A673 (cell line): ENCODE measurements around the gene RMRP. TPM values are rescaled to one million over a fixed set of nuclear protein-coding genes. Genes with fewer than 3 reads are reported as not detected.
A peak's percentile ranks its signal among the peaks of the same experiment; 100 is the strongest.
"Not testable (repeated sequence)": the region's sequence is repeated elsewhere in the genome, so short reads cannot be mapped to it uniquely, and the experiment has no call there.

ENCODE experiments used
- BruUV-seq: library from RNA; stranded (reverse); fragments of 400-500 nt; replicated peaks from 2 replicates; lab custom pipeline; 2021; lab: Mats Ljungman, UMichigan
- CTCF ChIA-PET: fragments of 300-600 bp; sonication (Branson Sonifier 250); formaldehyde crosslinking; loops from one replicate; lab custom pipeline; 2022; ENCODE audit warnings: antibody characterized with exemption; lab: Charles Lee
- POLR2A ChIA-PET: fragments of 300-600 bp; sonication (Branson Sonifier 250); formaldehyde crosslinking; loops from one replicate; lab custom pipeline; 2022; ENCODE audit warnings: antibody characterized with exemption; ENCODE audit not compliant: low non-redundant PET; lab: Charles Lee
- DNase-seq: peaks from one replicate; pipeline ENCODE4 v3.0.0-alpha.2; 2015; ENCODE audit warnings: low spot score
- H3K27ac ChIP-seq: fragments of 200-600 bp; sonication (generic); 2 replicates; pipeline ENCODE4 v1.5.1; 2016; ENCODE audit warnings: mixed run types, low read depth, mild to moderate bottlenecking, mixed read lengths, antibody characterized with exemption, low read length; ENCODE audit not compliant: poor library complexity, severe bottlenecking
- H3K27me3 ChIP-seq: fragments of 200-600 bp; sonication (generic); replicated peaks from 2 replicates; pipeline ENCODE4 v1.6.1; 2017; ENCODE audit warnings: mixed run types, low read depth, mild to moderate bottlenecking, mixed read lengths, antibody characterized with exemption, low read length; ENCODE audit not compliant: insufficient read depth, poor library complexity
- H3K36me3 ChIP-seq: fragments of 200-600 bp; sonication (generic); 2 replicates; pipeline ENCODE4 v1.6.1; 2016; ENCODE audit warnings: mixed run types, mild to moderate bottlenecking, mixed read lengths, antibody characterized with exemption, low read length; ENCODE audit not compliant: insufficient read depth, poor library complexity, severe bottlenecking
- H3K4me1 ChIP-seq: fragments of 200-600 bp; sonication (generic); 2 replicates; pipeline ENCODE4 v1.6.1; 2017; ENCODE audit warnings: mixed run types, mild to moderate bottlenecking, mixed read lengths, antibody characterized with exemption, low read length; ENCODE audit not compliant: insufficient read depth, poor library complexity, severe bottlenecking
- H3K4me3 ChIP-seq: fragments of 200-600 bp; sonication (generic); 2 replicates; pipeline ENCODE4 v1.5.1; 2016; ENCODE audit warnings: low read depth, mixed run types, mild to moderate bottlenecking, mixed read lengths, low read length; ENCODE audit not compliant: poor library complexity, severe bottlenecking
- H3K9me3 ChIP-seq: fragments of 200-600 bp; sonication (generic); 2 replicates; pipeline ENCODE4 v1.6.1; 2016; ENCODE audit warnings: mixed run types, low read depth, mild to moderate bottlenecking, mixed read lengths, antibody characterized with exemption, low read length; ENCODE audit not compliant: poor library complexity, severe bottlenecking
- CTCF ChIP-seq: fragments of 300-800, 200-600 bp; sonication (generic); conservative IDR thresholded peaks from 2 replicates; pipeline ENCODE4 v1.5.1; 2017; ENCODE audit warnings: low read depth, mild to moderate bottlenecking, antibody characterized with exemption, low read length, moderate library complexity, mixed read lengths
- EZH2 ChIP-seq: fragments of 200-600 bp; sonication (generic); IDR thresholded peaks from 2 replicates; pipeline ENCODE4 v1.6.1; 2017; ENCODE audit warnings: borderline replicate concordance, low read depth, mild to moderate bottlenecking, mixed read lengths, antibody characterized with exemption, low read length; ENCODE audit not compliant: poor library complexity, severe bottlenecking
- intact Hi-C: fragments of 100-400 bp; cut with micrococcal nuclease; formaldehyde crosslinking; loops from one replicate; pipeline ENCODE4 v1.10.0; 2022; ENCODE audit not compliant: unreplicated experiment
- total RNA-seq: library from RNA; stranded (reverse); gene quantifications from 2 replicates; pipeline ENCODE4 v1.2.3, GENCODE V29; 2021

Gene RMRP
- total RNA-seq, 1 experiment from 2014 or later, result 13,531 TPM

- no peak for DNase-seq
- BruUV-seq, result no TSS peak
- intact Hi-C loops, result no loop called here
- Histone ChIP-seq H3K4me3 (no peak overlapping the region), H3K27ac (no peak overlapping the region), H3K27me3 (peaks cover 25% of the 10 kb centered on the region), H3K4me1 (no peaks in the 10 kb centered on the region), H3K36me3 (peaks cover 11% of the 10 kb centered on the region), H3K9me3 (no peaks in the 10 kb centered on the region)
- CTCF ChIA-PET, result no interaction called here
- TF ChIP-seq CTCF, result no peak
- POLR2A ChIA-PET, result interaction anchor here (0.6 kb wide), 1 partner anchor 81 kb away, joined by 18 read pairs; no protein-coding TSS in a partner anchor
These were observed 45.0 kb downstream of the RMRP start for GRCh38 chr9:35612843-35613242.

- H3K27me3 ChIP-seq, result peaks cover 18% of the 10 kb centered on the region
- H3K9me3 ChIP-seq, H3K4me1 ChIP-seq, DNase-seq, intact Hi-C loops, H3K27ac ChIP-seq, CTCF ChIA-PET, BruUV-seq, H3K4me3 ChIP-seq, POLR2A ChIA-PET: not testable (repeated sequence)
- peaks cover 11% of the 10 kb centered on the region for H3K36me3 ChIP-seq
These were observed 45.8 kb downstream of the RMRP start for GRCh38 chr9:35612066-35612465.

- no peak overlapping the region for H3K27ac ChIP-seq
- no peak overlapping the region for H3K4me3 ChIP-seq
- peaks cover 10% of the 10 kb centered on the region for H3K27me3 ChIP-seq
- H3K9me3 ChIP-seq, result no peaks in the 10 kb centered on the region
- TF ChIP-seq CTCF, result peak; percentile 81
- no peak for TF ChIP-seq EZH2
- POLR2A ChIA-PET, result no interaction called here
- CTCF ChIA-PET, result interaction anchor here (0.6 to 1.0 kb wide), 4 partner anchors 35 to 142 kb away, joined by 3 to 4 read pairs (median 3); partner anchors contain the start of gene CREB3
- peak; percentile 60 for DNase-seq
- intact Hi-C loops, result no loop called here
- peaks cover 11% of the 10 kb centered on the region for H3K36me3 ChIP-seq
- no peaks in the 10 kb centered on the region for H3K4me1 ChIP-seq
- no TSS peak for BruUV-seq
These were observed 46.5 kb downstream of the RMRP start for GRCh38 chr9:35611230-35611797.

GRCh38 chr9:35609820-35610163 is 48.0 kb downstream of the RMRP start:
- Histone ChIP-seq H3K4me1 (no peaks in the 10 kb centered on the region), H3K27me3 (no peaks in the 10 kb centered on the region), H3K4me3 (no peak overlapping the region), H3K9me3 (no peaks in the 10 kb centered on the region), H3K27ac (no peak overlapping the region), H3K36me3 (peaks cover 11% of the 10 kb centered on the region)
- BruUV-seq, result no TSS peak
- ChIA-PET POLR2A (no interaction called here), CTCF (no interaction called here)
- TF ChIP-seq EZH2, result no peak
- no peak for TF ChIP-seq CTCF
- intact Hi-C loops, result loop anchor here (10.0 kb wide), 1 partner anchor 205 kb away; the partner anchor contains the start of genes HINT2 and SPAG8
- no peak for DNase-seq
